IPS-NIHi11 (cell line): Measurements from ENCODE around the gene SCN5A.
A peak's percentile ranks its signal among the peaks of the same experiment; 100 is the strongest.

Experiments
- DNase-seq: peaks from one replicate; pipeline ENCODE4 v3.0.0; 2012; ENCODE audit warnings: mixed read lengths, low spot score

Gene SCN5A

DNA sequence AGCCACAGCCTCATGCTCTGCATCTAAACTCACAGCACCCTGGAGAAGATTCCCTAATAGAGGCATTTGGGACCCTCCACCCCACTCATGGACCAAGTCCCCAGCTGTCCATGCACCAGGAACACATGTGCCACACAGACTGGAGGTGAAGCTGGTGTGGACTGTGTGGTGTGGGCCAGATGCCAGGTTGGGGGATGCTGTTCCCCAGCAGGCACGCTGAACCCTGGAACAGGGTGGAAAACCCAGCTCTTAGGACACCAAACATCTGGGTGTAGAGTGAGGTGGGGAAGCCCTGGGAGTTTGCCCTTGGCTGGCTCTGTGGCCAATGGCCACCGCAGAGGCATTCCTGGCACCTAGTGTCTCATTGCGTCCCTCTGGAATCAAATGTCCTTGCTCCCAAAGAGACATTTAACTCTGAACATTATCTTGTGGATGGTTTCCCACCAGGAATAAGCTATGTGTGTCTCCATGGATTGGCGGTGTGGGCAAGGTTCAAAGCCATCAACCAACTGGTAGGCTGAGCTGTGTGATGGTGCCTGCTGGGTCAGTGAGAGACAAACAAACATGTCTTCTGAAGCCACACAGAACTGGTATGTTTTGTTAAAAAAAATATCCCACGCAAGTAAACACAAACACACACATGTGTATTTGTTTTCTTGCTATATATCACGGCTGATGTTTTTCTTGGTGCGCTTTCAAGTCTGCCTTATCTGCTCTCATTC is 88.3 kb downstream of the SCN5A start:
- DNase-seq, result no peak

DNA sequence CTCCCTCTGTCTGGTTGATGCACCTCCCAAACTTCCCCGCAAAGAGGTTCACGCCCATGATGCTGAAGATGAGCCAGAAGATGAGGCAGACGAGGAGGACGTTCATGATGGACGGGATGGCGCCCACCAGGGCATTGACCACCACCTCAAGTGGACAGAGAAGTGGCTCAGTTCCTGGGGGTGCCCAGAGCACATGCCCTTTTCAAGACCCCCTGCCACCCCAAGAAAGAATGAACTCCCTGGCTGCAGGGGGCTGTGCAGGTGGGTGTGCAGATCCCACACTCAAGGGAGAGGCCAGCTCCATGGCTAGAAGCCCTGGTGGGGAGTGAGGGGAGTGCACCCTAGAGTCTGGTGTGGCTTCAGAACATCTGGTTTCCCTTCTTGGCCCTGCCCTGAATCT is 89.2 kb downstream of the SCN5A start:
- DNase-seq, result no peak

DNA sequence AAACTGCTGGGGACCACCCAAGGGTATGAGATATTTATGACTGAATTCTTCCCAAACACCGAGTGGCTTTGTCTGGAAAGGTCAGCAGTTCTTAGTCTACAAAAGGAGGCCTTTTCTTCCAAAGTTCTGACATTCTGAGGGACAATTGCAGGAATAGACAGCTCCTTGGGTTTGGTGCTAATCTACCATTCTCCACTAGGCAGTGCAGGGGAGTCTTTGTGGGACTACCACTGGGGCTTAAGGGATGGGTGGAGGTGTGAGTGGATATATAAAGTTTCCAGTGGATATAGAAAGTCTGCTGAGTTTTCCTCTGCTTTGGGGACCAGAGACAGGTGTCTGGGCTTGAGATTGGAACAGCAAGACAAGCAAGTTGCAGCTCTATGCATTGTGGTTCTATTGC is 90.6 kb downstream of the SCN5A start:
- no peak for DNase-seq

DNA sequence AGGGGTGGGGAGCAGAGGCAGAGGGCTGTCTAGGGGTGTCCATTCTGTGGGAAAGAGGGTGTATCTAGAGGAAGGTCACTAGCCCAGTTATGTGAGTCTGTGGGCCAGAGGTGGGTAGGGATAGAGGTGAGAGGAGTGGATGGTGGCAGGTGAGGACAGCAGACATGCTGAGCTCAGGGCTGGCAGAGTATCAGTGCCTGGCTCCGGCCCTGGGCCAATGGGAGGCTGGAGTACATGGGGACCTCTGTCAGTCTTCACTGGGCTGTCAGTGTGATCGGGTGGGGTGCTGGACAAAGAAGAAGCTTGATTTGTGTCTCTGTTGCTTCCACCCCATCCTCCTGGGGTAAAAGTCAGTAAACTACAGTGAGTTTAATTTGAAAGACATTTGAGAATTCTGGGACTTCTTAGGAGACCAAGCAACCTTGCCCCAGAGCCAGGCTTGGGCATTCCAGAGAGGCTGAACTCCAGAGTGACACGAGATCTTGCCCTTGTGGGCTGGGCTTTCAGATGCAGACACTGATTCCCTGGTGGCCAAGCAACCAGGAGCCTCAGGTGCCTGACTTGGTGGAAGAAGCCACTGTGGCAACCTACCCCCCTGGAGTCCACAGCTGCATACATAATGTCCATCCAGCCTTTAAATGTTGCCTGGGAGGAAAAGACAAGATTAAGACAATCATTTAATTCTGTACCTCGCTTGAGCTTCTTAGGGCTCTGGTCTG is 92.7 kb downstream of the SCN5A start:
- no peak for DNase-seq

DNA sequence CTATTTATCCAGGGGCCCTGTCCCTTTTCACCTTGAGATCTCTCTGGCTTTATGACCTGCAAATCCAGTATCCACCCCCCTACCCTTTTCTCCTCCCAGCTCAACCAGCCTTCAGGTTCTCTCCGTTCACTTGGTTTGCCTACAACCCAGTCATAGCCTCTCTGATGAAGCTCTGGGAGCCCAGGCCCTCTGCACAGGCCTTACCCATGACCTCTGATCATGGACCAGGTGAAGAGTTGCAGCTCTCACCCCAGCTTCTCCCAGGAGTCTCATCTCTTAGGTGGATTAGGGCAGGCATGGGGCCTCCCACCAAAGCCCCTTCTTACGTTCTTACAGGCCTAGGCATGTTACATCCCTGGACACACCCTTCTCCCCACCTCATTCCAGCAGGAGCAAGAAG is 93.6 kb downstream of the SCN5A start:
- DNase-seq, result no peak

DNA sequence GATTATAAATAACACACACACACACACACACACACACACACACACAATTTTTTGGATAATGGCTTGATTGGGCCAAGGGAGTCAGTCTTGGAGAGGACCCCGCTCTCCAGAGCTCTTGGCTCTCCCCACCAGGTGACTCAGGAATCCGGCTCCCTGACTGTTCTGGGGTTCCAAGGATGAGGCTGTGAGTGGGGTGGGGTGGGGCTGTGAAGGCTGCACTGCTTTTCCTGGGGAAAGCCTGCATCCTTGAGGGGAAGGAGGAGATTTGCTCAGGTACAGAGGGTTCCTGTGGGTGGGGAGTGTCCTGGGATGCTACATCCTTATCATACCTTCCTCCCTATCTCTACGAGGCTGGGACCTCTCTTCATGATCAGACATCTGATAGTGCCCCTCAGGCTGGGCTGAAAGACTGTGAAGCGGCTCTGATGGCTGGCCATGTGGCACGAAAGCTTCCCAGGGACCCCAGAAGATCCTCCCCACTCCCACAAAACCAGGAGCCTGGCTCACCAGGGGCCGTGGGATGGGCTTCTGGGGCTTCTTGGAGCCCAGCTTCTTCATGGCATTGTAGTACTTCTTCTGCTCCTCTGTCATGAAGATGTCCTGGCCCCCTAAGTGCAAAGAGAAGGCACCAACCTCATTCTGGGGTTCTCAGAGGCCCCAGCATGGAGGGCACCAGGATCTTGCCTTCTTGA is 94.2 kb downstream of the SCN5A start:
- DNase-seq, result no peak

DNA sequence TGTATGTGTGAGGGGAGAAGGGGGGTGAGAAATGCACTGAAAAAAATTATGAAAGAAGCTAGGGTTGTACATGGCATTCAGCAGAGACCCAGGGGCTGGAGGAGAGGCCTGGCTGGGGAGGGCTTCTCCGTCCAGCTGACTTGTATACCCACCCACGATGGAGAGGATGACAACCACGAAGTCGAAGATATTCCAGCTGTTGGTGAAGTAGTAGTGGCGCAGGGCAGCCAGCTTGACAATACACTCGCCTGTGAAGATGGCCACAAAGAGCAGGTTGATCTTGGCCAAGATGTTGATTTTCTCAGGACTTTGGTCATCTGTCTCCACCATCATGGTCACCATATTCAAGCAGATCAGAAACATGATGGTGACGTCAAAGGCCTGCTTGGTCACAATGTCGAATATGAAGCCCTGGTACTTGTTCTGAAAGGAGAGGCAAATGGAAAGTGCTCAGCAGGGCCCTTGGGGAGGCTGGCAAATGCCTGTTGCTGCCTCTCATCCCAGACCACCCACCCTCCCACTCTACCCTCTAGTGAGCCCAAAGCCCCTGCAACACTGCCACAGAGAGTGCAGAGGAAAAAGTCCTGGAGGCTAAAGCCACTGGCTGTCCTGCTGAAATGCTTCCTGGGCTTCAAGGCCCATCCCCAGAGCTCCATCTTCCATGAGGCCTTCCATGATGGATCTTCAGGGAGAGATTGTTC is 95.2 kb downstream of the SCN5A start:
- no peak for DNase-seq

DNA sequence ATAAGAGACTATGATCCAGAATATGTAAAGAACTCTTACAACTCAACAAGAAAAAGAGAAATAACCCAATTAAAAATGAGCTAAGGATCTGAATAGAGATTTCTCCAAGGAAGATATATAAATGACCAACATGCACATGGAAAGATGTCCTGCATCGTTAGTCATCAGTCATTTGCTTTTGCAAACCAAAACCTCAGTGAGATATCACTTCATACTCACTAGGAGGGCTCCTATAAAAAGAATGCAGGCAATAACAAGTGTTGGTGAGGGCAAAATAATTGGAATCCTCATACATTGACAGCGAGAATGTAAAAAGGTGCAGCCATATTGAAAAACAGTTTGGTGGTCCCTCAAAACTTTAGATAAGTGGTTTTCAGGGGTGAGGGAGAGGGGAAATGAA is 96.4 kb downstream of the SCN5A start:
- DNase-seq, result no peak

DNA sequence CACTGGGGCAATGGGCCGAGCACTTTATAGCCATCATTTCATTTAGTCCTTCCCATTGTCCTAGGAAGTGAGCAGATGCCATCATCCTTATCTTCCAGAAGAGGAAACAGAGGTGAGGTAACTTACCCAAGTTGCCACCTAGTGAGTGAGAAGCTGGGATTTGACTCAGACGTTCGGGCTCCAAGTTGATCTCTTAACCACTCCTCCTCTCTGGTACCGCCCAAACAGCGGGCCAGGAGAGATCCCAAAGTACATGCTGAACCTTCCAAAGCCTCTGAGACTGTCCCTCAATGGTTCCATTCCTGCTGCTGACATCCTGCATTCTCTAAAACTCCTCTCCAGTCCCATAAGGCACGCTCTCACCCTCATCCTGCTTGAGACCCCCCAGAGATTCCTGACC is 97.1 kb downstream of the SCN5A start:
- DNase-seq, result no peak

DNA sequence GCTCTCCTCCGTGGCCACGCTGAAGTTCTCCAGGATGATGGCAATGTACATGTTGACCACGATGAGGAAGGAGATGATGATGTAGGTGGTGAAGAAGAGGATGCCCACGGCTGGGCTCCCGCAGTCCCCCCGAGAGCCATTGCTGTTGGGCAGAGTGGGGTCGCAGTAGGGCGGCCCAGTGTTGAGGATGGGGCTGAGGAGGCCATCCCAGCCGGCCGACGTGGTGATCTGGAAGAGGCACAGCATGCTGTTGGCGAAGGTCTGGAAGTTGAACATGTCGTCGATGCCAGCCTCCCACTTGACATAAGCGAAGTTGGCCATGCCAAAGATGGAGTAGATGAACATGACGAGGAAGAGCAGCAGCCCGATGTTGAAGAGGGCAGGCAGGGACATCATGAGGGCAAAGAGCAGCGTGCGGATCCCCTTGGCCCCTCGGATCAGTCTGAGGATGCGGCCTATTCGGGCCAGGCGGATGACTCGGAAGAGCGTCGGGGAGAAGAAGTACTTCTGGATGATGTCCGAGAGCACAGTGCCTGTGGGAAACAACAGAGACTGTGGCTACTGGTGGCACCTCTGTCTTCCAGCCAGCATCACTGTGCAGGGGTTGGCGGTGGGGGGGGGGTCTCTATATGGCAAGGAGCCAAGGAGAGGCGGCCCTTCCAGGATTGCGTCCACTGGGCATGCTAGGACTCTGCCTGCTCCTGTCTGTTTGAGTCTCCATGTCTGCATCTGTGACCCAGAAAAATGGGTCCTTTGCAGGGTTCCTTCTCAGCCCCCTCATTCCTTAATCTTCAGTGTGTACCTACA is 98.3 kb downstream of the SCN5A start:
- DNase-seq, result no peak

DNA sequence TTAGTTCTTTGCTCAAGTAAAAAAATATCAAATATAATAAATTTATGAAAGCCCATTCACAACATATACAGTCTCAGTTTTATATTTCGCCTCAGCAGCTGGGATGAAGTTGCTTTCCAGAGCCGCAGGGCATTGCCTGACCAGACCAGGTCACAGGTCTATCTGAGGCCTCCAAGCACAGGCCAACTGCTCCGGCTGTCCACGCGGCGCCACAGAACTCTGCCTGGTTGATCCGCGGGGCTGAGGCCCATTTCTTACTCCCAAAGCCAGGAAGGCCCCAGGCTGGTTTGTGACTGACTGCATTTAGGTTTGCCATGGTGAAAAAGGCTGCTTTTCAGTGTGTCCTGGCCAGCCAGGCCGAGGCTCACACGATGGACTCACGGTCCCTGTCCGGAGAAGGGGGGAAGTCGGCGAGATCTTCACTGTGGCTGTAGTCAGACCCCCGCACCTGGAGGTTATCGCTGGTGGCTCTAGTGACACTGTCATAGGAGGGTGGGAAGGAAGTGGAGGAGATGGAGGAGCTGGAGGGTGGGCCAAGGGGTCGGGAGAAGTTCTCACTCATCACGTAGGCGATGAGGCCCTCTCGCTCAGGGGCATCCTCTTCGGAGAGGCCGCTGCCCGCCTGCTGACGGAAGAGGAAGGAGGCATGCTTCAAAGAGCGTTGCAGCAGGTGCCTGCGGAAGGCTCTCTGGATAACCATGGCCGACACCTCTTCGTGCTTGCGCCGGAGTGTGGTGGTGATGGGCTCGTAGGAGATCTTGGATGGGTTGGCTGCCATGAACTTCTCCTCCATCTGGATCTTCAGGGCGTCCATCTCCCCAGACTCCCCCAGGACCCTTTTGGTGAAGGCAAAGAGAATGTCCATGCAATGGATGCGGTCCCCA is 99.3 kb downstream of the SCN5A start:
- no peak for DNase-seq

DNA sequence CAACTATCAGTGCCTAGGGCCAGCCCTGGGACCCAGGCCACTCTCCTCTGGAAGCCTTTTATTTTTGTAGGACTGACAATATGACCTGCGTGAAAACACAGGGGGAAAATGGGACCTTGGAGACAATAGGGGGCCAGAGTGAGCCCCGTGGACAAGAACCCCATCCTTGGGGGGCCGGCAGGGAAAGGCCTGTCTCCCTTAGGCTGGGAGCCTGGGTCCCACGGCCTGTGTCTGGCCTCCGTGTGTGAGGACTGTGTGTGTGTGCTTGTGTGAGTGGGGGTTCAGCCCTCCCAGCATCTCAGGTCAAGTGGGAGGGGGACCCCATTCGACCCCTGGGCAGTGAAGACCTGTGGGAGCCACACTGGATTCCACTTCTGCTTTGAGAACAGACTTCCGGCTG is 100.0 kb downstream of the SCN5A start:
- no peak for DNase-seq

DNA sequence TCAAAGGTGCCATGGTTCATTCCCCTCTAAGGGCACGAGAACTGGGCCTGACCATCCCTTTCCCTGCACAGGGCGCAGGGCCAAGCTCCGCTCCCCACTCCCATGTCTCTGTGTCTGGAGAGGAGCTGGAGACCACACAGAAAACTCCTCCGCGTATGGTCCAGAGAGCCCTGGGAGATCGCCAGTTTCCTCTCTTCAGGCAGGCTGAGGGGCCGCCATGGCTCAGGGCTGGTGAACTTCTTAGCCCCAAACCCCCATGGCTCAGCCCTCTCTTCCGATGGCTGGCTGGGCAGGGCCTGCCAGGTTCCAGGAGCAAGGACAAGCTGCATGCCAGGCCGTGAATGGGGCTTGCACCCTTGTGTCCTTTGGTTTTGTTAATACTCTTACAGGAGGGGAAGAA is 100.4 kb downstream of the SCN5A start:
- DNase-seq, result no peak

DNA sequence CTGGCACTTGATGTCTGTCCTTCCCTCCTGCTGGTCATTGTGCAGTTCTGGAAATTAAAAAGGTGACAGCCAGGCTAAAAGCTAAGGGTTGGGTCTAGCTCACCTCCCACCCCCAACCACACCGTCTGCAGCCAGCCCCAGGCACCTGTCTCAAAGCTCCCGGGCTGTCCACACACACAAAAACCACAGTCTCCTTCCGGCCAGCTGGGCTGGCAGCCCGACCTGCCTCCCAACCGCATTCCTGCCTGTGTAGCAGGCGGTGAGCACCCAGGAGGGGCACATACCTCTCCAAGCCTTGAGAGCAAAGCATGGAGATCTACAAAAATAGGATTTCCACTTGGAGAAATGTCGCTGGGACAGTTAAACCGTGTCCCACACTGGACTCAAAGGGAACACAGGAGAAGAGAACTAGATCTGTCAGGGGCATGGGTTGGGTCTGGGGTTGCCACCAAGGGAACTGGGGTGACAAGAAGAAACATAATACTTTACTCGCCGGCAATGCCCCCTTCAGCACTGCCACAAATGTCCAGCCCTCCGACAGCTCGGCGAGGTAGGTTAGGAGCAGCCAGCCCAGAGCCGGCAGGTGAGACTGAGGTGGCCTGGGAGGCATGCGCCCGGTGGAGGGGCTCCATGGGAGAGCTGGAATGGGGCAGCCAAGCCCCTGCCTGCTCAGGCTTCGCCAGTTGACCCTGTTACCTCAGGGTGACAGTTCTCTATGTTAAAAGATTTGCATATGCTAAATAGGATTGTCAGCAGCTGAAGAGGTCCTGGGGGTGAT is 101.1 kb downstream of the SCN5A start:
- DNase-seq, result peak; percentile 67

DNA sequence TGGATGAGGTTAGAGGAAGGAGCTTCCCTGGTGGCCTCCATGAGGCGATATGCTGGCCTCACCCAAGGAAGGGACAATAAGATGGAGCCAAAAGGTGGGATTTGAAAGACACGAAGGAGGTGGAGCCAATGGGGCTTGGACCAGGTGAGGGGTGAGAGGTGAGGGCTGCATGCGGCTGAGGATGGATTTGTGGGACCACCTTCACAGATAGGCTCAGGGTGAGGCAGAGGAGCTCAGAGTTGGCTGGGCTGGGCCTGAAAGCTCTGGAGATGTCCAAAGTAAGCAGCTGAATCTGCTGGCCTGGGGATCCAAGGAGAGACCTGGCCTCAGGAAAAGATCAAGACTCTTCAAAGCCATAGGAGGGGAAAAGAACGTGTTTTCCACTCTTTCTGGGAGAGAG is 103.5 kb downstream of the SCN5A start:
- DNase-seq, result no peak

DNA sequence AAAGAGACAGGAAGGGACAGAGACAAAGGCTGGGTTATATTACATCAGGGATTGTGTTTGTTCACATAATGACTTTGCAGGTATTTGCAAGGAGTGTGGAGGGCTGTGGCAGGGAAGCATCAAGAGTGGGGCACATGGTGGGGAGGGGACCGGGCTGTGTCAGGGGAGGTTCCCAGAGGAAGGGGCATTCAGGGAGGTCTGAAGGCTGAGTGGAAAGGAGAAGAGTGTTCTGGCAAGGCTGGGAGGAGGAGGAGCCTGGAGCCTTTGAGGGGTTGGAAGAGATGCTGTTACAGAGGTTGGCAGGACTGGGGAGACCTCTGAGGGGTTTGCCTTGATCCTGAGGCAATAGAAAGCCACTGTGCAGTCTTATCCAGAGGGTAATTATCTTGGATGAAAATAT is 103.9 kb downstream of the SCN5A start:
- no peak for DNase-seq

DNA sequence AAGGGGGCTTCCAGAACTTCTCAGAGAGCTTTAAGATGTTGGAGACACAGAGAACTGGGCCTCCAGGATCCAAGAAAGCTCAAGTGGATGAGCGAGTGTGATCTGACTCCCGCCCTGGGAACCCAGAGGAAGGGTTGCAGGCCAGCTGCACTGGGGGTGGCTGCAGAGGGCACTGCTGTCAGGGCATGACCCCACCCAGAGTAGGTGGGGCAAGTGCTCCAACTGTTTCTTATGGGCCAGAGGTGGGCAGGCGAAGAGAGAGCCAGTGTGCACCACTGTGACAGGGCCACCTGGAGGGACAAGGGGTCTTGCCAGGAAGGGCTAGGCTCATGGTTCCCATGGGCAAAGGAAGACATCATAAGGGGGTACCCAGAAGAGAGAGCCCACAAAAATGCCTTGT is 104.6 kb downstream of the SCN5A start:
- DNase-seq, result no peak

DNA sequence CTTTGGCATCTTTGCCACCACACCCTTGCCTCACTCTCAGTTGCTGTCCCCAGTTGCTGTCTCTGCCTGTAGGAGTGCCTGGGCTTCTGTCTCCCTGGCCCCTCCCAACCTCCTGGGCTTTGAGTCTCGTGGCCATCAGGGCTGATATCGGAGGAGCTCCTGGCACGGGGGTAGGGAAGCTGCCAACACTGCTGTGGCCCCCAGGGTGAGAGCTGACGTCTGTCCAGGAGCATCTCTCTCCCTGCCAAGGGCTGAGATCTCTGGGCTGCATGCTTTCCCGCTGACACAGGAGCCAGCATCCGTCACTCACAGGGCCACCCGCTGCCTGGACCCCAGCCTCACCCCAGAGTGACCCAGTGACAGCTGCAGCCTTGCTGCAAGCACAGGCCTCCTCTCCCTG is 105.9 kb downstream of the SCN5A start:
- no peak for DNase-seq

DNA sequence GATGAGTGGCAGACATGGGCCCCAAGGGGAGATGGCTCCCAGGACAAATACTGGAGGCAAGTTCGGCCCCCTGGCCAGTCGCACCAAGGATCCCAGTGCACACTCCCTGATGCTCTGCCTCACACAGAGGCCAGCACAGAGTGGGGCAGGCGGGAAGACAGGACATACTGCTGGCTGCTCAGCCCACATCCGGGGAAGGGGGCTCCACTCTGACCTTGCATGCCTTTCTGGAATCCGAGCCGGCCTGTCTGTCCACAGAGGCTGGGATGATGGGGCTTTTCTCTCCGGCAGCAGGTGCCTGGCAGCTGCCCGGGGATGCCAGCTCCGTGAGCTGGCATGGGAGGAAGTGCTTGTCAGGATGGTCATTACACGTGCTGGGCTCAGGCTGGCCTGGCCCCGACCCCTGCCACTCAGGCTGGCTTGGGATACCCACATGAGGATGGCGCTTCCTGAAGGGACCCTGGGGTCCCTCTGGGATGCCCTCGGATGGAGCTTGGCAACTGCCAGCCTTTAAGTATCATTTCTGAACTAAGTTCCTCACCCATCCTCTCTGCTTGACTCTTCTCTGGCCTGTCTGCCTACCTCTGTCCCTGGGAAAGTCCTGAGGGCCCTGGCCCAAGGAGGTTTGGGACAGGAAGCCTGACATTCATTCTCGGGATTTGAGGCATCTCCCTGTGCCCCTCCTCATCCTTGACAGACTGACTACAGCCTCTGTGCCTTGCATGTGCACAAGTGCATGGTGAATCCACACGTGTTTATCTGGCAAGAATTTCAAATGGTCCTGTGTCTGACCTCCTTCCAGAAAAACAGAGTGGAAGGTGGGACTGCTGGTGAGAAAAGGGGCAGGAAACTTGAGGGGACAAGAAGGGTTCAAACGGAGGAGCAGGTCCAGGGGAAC is 106.8 kb downstream of the SCN5A start:
- no peak for DNase-seq
